ENCODE data around the gene PRRC2B.
"Not testable (repeated sequence)": the region's sequence is repeated elsewhere in the genome, so short reads cannot be mapped to it uniquely, and the experiment has no call there.

Gene PRRC2B

GRCh38 chr9:131393622-131394463 is at the start of gene PRRC2B:
TSS of gene PRRC2B (plus strand) at chr9:131394086. CDS start at chr9:131430145, 36,059 bp downstream.
- DNase-seq = peak in 1 of 2 experiments; percentile 69

DNA sequence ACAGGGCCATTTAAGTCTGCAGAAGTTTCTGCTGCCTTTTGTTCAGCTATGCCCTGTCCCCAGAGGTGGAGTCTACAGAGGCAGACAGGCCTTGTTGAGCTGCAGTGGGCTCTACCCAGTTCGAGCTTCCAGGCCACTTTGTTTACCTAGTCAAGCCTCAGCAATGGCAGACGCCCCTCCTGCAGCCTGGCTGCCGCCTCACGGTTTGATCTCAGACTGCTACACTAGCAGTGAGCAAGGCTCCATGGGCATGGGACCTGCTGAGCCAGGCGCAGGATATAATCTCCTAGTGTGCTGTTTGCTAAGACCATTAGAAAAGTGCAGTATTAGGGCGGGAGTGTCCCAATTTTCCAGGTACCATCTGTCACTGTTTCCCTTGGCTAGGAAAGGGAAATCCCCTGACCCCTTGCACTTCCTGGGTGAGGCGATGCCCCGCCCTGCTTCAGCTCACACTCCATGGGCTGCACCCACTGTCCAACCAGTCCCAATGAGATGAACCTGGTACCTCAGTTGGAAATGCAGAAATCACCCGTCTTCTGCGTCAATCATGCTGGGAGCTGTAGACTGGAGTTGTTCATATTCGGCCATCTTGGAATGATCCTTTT is 48.9 kb upstream of the PRRC2B start:
- not testable (repeated sequence) for DNase-seq

- DNase-seq = no peak
These were observed 47.3 kb upstream of the PRRC2B start for GRCh38 chr9:131346559-131346958.

DNA sequence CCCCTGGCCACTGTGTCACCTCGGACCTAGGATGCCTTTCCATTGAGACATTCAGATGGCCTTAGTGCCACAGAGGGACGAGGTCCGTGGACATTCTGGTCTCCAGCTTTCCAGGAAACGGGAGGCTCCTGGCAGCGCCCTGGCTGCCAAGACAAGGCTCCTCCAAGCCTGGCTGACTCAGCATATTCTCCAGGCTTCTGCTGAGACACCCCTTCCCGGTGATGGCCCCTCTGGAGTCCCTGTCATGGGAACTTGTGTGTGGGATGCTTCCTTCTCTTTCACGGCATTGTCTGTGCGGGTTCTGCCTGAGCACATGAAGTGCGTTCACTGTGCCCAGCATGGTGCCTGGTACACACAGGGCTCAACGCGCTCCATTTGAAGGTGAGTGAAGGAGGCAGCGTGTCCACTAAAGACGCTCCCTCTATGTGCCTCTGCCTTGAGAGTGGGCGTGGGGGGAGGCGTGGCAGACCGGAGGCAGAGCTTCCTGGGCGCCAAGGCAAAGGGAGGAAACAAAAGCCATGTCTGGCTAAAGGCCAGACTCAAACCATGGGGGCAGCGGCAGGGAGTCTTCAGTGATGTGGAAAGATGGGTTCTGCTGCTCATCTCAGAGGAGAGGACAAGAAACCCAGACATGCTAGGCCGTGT is 46.4 kb upstream of the PRRC2B start:
- no peak for DNase-seq

DNA sequence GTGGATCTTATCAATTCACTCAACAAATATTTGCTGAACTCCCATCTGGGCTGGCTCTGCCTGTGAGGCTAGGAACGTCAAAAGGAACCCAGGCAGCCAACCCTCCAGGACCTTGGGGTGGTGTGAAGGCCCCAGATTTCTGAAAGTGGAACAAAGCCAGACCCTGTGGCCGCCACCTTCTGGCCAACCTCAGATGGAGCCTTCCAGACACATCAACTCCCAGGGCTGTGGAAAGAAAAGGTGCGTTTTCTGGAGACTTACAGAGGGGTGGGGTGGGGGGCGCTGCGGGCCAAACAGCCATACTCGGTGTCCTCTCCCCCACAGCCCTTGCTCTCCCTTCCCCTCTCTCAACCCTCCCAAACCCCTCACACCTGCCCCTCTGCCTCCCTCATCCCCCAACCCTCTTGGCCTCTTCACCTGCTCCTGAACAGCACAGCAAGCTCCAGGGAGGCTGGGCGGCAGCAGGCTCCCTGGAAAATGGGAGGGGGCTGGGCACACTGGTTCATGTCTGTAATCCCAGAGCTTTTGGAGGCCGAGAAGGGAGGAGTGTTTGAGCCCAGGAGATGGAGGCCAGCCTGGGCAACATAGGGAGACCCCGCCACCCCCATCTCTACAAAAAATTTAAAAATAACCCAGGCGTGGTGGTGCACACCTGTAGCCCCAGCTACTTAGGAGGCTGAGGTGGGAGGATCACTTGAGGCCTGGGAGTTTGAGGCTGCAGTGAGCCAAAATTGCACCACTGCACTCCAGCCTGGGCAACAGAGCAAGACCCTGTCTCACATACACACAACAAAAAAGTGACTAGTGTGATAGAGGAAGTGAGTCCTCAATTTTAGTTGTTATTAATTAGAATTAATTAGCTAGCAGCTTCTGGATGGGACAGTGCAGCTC is 45.0 kb upstream of the PRRC2B start:
- no peak for DNase-seq

DNA sequence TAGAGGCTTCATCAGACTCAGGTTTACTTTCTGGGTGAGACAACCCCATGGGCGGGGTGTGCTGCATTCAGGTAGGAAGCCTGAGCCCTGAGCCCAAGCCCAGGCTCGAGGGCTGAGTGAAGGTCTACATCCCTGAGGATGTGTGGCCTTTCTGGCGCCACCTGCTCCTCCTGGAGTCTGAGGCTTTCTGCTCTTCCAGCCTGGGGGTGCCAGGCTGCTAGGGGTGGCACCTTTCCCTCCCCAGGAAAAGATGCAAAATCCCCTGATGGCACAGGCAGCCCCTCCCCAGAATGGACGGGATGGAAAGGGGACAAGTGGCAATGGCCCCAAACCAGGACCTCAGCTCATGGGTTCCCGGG is 44.4 kb upstream of the PRRC2B start:
- no peak for DNase-seq

DNA sequence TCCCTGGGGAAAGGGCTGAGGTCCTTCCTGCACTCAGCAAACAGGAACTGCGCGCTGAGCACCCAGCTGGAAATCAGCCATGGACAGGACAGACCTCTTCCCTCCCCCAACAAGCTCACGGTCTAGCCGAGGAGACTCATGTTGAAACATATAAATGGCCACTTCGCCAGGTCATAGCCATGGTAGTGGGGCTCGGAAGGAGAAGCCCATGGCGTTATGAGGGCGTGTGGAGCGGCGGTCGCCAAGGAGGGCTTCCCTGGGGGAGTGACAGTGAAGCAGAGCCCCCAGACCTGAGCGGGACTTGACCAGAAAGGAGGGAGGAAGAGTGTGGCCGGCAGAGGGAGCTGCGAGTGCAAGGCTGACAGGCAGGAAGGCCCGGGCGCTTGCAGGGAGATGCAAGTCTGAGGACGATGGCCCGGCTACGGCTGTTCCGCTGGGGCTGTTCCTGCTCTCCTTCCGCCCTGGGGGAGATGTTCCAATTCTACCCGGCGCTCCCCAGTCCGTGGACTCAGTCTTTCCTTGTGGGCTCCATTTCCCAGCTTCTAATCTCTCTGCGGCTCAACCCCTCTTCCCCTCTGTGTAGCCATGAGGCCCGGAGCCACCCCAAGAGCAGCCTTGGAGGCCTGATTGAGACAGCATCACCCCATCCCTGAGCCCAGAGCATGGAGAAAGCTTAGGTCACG is 43.9 kb upstream of the PRRC2B start:
- DNase-seq = peak; percentile 45 to 69

DNA sequence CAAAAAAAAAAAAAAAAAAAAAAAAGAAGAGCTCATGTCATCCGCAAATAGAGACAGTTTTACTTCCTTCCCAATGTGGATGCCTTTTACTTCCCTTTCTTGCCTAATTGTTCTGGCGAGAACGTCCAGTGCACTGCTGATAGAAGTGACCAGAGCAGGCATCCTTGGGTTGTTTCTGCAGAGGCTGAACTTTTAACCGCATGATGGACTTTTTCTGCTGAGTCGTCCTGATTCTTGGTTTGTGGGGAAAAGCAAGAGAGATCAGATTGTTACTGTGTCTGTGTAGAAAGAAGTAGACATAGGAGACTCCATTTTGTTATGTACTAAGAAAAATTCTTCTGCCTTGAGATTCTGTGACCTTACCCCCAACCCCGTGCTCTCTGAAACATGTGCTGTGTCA is 37.4 kb upstream of the PRRC2B start:
- not testable (repeated sequence) for DNase-seq

DNA sequence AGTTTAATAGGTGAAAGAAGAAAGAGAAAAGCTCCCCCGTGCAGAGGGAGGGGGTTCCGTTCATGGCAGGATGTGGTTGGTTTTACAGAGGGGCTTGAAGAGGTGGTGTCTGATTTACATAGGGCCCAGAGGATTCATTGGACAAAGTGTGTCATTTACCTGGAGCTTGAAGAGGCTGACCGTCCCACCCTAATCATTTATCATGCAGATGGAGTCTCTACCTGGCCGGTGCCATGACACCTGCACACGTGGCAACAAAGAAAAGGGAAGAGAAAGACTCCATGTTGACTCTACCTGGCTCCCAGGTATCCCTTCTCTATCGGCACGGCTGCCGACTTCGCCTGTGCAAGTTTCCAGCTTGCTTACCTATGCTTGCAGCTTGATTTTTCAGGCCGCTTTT is 35.3 kb upstream of the PRRC2B start:
- no peak for DNase-seq

GRCh38 chr9:131361202-131361833 is 32.6 kb upstream of the PRRC2B start:
- no peak for DNase-seq

- no peak for DNase-seq
These were observed 28.3 kb upstream of the PRRC2B start for GRCh38 chr9:131365546-131365945.

- DNase-seq = no peak
These were observed 27.0 kb upstream of the PRRC2B start for GRCh38 chr9:131366761-131367401.

GRCh38 chr9:131367450-131367849 is 26.4 kb upstream of the PRRC2B start:
- DNase-seq = no peak

- no peak for DNase-seq
These were observed 23.2 kb upstream of the PRRC2B start for GRCh38 chr9:131370638-131371037.

DNA sequence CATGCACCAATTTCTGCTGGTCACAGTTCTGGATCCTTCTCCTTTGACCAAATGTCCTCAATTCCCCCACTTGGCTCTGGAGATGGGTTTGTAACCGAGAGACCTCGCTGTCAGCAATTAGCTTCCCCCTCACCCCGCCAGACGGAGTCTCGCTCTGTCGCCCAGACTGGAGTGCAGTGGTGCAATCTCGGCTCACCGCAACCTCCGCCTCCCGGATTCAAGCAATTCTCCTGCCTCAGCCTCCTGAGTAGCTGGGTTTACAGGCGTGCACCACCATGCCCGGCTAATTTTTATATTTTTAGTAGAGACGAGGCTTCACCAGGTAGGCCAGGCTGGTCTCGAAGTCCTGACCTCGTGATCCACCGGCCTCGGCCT is 21.3 kb upstream of the PRRC2B start:
- not testable (repeated sequence) for DNase-seq

GRCh38 chr9:131374638-131375037 is 19.2 kb upstream of the PRRC2B start:
- DNase-seq = not testable (repeated sequence)

GRCh38 chr9:131379056-131379455 is 14.8 kb upstream of the PRRC2B start:
- no peak for DNase-seq

- DNase-seq = peak in 1 of 2 experiments; percentile 81
These were observed 10.8 kb upstream of the PRRC2B start for GRCh38 chr9:131382850-131383729.

- no peak for DNase-seq
These were observed 8.6 kb upstream of the PRRC2B start for GRCh38 chr9:131385296-131385695.

DNA sequence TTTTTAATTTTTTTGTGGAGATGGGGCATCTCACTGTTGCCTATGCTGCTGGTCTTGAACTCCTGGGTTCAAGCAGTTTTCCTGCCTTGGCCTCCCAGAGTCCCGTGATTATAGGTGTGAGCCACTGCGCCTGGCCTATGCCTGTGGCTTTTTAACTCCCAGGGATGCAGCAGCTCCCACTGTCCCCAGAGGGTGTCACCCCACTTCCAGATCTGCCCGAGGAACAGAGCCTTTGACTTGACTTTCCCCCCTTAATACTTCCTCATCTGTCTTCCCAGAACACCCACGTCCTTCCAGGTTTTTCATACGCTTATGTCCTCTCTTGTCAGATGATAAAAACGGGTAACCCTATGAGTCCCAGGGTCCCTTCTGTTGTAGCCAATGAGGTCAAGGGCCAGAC is 7.6 kb upstream of the PRRC2B start:
- no peak for DNase-seq
